PC-3 (cell line): ENCODE measurements around the gene ELANE.

Experiments used
- CTCF ChIP-seq: fragments of 300-600 bp; sonication (generic); conservative IDR thresholded peaks from 2 replicates; pipeline ENCODE4 v1.5.1; 2017; ENCODE audit warnings: antibody characterized with exemption, low read depth, mild to moderate bottlenecking, low read length
- EZH2phosphoT487 ChIP-seq: fragments of 300-600 bp; sonication (generic); IDR thresholded peaks from 2 replicates; pipeline ENCODE4 v1.6.1; 2018; ENCODE audit warnings: mild to moderate bottlenecking, antibody characterized with exemption, low read length, borderline replicate concordance

GRCh38 chr19:900043-900301 lies 47.9 kb downstream of the ELANE start:
- TF ChIP-seq EZH2phosphoT487 (no peak), CTCF (no peak)
